M059J (cell line): ENCODE measurements around the gene TSNAXIP1. TPM values are rescaled to one million over a fixed set of nuclear protein-coding genes. Genes with fewer than 3 reads are reported as not detected.
"Not testable (repeated sequence)": the region's sequence is repeated elsewhere in the genome, so short reads cannot be mapped to it uniquely, and the experiment has no call there.

Experiments used
- DNase-seq: peaks from one replicate; pipeline ENCODE4 v3.0.0-alpha.2; 2012; ENCODE audit warnings: low read depth
- total RNA-seq: library from RNA; depleted of rRNA; stranded (reverse); fragments of >200 nt; shearing (Covaris generic); gene quantifications from 2 replicates; pipeline ENCODE4 v1.2.3, GENCODE V29; 2014; rRNA removed

The TSNAXIP1 gene
- total RNA-seq, 1 experiment from 2014 or later, result 0.39 TPM

- DNase-seq, result no peak
Observed at GRCh38 chr16:67858500-67858899, 51.8 kb downstream of the TSNAXIP1 start.

DNA sequence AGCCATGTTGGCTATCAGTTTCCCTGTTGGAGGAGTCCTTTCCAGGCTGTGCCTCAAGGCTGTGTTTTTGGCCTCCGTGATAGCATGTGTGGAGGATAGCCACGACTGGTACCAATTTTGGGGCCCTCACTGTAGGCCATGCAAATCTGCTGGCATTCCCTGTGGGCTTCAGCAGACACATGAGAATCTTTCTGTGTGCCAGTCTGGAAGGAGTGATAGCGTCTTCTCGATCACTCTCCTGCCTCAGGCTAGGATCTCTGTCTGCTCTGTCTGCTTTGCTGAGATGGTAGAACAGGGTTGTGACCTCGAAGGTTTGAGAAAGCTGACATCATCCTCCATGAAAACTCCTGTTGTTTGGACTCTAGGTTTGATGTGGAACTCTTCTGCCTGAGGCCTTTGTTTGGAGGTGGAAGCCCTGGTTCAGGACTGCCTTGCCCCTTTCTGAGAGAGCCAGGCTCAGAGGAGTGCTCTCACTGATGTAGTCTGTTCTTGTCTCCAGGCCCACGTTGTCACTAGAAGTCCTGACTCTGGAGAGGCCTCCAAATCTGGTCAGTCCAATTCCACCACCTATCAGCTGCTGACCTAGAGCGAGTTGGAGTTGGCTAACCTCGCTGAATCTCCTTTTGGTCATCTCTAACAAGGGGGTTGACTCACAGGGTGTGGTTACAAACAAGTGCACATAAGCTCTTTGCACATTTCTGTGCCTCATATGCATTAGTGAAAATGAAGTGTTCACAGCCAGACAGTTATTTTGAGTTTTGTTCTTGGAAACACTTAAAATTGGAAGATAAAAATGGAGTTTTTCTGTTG is 54.1 kb downstream of the TSNAXIP1 start:
- peak; percentile 66 for DNase-seq

GRCh38 chr16:67861877-67862276 is 55.2 kb downstream of the TSNAXIP1 start:
- DNase-seq, result no peak

GRCh38 chr16:67862623-67863583 is 56.2 kb downstream of the TSNAXIP1 start:
- DNase-seq, result no peak

DNA sequence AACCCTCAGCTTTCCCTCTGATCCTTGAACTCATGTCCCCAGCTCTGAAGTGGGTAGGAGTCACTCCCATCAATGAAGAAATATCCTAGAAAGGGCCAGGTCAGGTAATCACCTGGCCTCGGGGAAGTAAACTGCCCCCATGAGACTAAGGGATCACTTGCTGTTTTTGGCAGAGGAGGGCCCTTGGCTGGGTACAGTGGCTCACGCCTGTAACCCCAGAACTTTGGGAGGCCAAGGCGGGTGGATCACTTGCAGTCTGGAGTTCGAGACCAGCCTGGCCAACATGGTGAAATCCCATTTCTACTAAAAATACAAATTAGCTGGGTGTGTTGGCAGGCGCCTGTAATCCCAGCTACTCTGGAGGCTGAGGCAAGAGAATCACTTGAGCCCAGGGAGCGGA is 57.4 kb downstream of the TSNAXIP1 start:
- not testable (repeated sequence) for DNase-seq

GRCh38 chr16:67864594-67864993 is 57.9 kb downstream of the TSNAXIP1 start:
- DNase-seq, result no peak

- DNase-seq, result peak; percentile 67
Observed at GRCh38 chr16:67865318-67865717, 58.6 kb downstream of the TSNAXIP1 start.

DNA sequence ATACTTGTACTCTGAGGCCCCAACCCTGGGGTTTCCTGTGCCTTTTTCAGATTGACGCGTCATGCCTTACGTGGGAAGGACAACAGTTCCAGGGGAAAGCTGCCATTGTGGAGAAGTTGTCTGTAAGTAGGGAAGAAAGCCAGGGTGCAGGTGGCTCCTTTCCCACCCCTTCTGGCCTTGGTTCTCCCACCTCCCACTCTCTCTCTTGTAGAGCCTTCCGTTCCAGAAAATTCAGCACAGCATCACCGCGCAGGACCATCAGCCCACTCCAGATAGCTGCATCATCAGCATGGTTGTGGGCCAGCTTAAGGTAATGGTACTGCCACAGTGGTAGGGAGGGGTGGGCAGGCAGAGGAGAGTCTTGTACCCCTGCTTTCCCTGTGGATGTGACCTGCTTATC is 61.6 kb downstream of the TSNAXIP1 start:
- DNase-seq, result no peak

GRCh38 chr16:67869653-67870052 is 63.0 kb downstream of the TSNAXIP1 start:
- no peak for DNase-seq

GRCh38 chr16:67871256-67871655 is 64.6 kb downstream of the TSNAXIP1 start:
- no peak for DNase-seq

- no peak for DNase-seq
Observed at GRCh38 chr16:67872131-67872630, 65.5 kb downstream of the TSNAXIP1 start.

GRCh38 chr16:67872631-67873434 is 66.1 kb downstream of the TSNAXIP1 start, which contains the start of gene EDC4:
TSS of gene EDC4 (plus strand) at chr16:67873052. CDS start at chr16:67873262, 210 bp downstream.
- peak; percentile 79 for DNase-seq

- DNase-seq, result no peak
Observed at GRCh38 chr16:67873435-67874370, 67.0 kb downstream of the TSNAXIP1 start.

- DNase-seq, result no peak
Observed at GRCh38 chr16:67874372-67874771, 67.7 kb downstream of the TSNAXIP1 start.

DNA sequence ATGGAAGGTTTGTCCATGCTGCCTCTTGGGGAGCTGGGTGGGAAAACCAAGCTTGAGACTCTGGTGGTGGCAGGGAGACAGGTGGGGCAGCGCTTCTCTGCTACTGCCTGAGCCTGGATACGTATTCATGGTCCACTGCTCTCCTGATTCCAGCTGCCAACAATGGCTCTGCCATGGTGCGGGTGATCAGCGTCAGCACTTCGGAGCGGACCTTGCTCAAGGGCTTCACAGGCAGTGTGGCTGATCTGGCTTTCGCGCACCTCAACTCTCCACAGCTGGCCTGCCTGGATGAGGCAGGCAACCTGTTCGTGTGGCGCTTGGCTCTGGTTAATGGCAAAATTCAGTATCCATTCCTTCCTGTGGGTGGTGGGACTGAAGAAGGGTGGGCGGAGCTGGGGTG is 70.4 kb downstream of the TSNAXIP1 start:
- DNase-seq, result no peak

Other genes starting within 250 kb of the TSNAXIP1 start
- 24.8 and 38.8 TPM in 2 replicates for gene CTCF, start 244.4 kb upstream of the TSNAXIP1 start, total RNA-seq
- gene CARMIL2, start 161.7 kb upstream of the TSNAXIP1 start, total RNA-seq, result 0.44 and 0.64 TPM in 2 replicates
- gene ACD, start 146.6 kb upstream of the TSNAXIP1 start, total RNA-seq, result 54.4 and 66.0 TPM in 2 replicates
- 2.0 and 3.3 TPM in 2 replicates for gene PARD6A, start 145.9 kb upstream of the TSNAXIP1 start, total RNA-seq
- 12.8 and 23.1 TPM in 2 replicates for gene ENKD1, start 140.1 kb upstream of the TSNAXIP1 start, total RNA-seq
- 0.27 and 0.81 TPM in 2 replicates for gene C16orf86, start 140.1 kb upstream of the TSNAXIP1 start, total RNA-seq
- 11.7 and 18.6 TPM in 2 replicates for gene GFOD2, start 87.6 kb upstream of the TSNAXIP1 start, total RNA-seq
- 3.6 and 5.4 TPM in 2 replicates for gene RANBP10, start 329 bp upstream of the TSNAXIP1 start, total RNA-seq
- gene THAP11, start 35.4 kb downstream of the TSNAXIP1 start, total RNA-seq, result 41.0 and 45.2 TPM in 2 replicates
- gene NUTF2, start 40.0 kb downstream of the TSNAXIP1 start, total RNA-seq, result 296 and 347 TPM in 2 replicates
- 18.0 and 25.0 TPM in 2 replicates for gene CENPT, start 40.8 kb downstream of the TSNAXIP1 start, total RNA-seq
- 38.9 and 66.1 TPM in 2 replicates for gene EDC4, start 66.2 kb downstream of the TSNAXIP1 start, total RNA-seq
- 0.42 TPM in 1 of 2 replicates, not detected in the other for gene NRN1L, start 78.0 kb downstream of the TSNAXIP1 start, total RNA-seq
- gene PSKH1, start 86.4 kb downstream of the TSNAXIP1 start, total RNA-seq, result 6.1 and 8.2 TPM in 2 replicates
- gene CTRL, start 125.0 kb downstream of the TSNAXIP1 start, total RNA-seq, result not detected in 2 replicates
- gene PSMB10, start 130.0 kb downstream of the TSNAXIP1 start, total RNA-seq, result 53.8 and 63.5 TPM in 2 replicates
- gene LCAT, start 137.2 kb downstream of the TSNAXIP1 start, total RNA-seq, result 4.6 and 5.2 TPM in 2 replicates
- 26.1 and 30.7 TPM in 2 replicates for gene SLC12A4, start 161.7 kb downstream of the TSNAXIP1 start, total RNA-seq
- not detected in 2 replicates for gene DPEP3, start 173.6 kb downstream of the TSNAXIP1 start, total RNA-seq
- gene DPEP2, start 192.6 kb downstream of the TSNAXIP1 start, total RNA-seq, result not detected in 2 replicates
- gene DPEP2NB, start 209.0 kb downstream of the TSNAXIP1 start, total RNA-seq, result not detected in 2 replicates
- gene DDX28, start 216.3 kb downstream of the TSNAXIP1 start, total RNA-seq, result 11.7 and 13.8 TPM in 2 replicates
- gene DUS2, start 216.4 kb downstream of the TSNAXIP1 start, total RNA-seq, result 10.7 and 20.6 TPM in 2 replicates